SHP77 treated with DMSO at 0.1 percent for 48 hours (cell line): ENCODE results near the gene NADK.
A peak's percentile ranks its signal among the peaks of the same experiment; 100 is the strongest.

Source experiments
- DNase-seq: peaks from one replicate; lab custom pipeline; 2025; lab: John Stamatoyannopoulos, UW

Gene NADK

GRCh38 chr1:1786836-1787605, 8.8 kb upstream of the NADK start:
- no peak for DNase-seq

GRCh38 chr1:1785666-1786065, 7.4 kb upstream of the NADK start:
- no peak for DNase-seq

GRCh38 chr1:1784933-1785332, 6.7 kb upstream of the NADK start:
- DNase-seq, result no peak

- DNase-seq, result no peak
Measured at GRCh38 chr1:1783320-1783719, 5.0 kb upstream of the NADK start.

GRCh38 chr1:1782399-1783221, 4.3 kb upstream of the NADK start:
- peak; percentile 32 for DNase-seq

- DNase-seq, result no peak
Measured at GRCh38 chr1:1781526-1781903, 3.2 kb upstream of the NADK start.

GRCh38 chr1:1780598-1781525, 2.6 kb upstream of the NADK start:
- no peak for DNase-seq

- DNase-seq, result no peak
Measured at GRCh38 chr1:1779691-1780597, 1.7 kb upstream of the NADK start.

- DNase-seq, result no peak
Measured at GRCh38 chr1:1779320-1779675, 1.0 kb upstream of the NADK start.

- DNase-seq, result no peak
Measured at GRCh38 chr1:1778663-1779319, 521 bp upstream of the NADK start.

GRCh38 chr1:1777583-1777899, 729 bp downstream of the NADK start:
- no peak for DNase-seq

- no peak for DNase-seq
Measured at GRCh38 chr1:1776672-1777582, 1.3 kb downstream of the NADK start.

GRCh38 chr1:1775327-1776226, 2.7 kb downstream of the NADK start:
- DNase-seq, result no peak

GRCh38 chr1:1773874-1774273, 4.4 kb downstream of the NADK start:
- DNase-seq, result no peak

- DNase-seq, result no peak
Measured at GRCh38 chr1:1771096-1771495, 7.2 kb downstream of the NADK start.

- DNase-seq, result no peak
Measured at GRCh38 chr1:1770102-1770501, 8.2 kb downstream of the NADK start.

GRCh38 chr1:1768249-1768992, 9.8 kb downstream of the NADK start:
- no peak for DNase-seq

- DNase-seq, result no peak
Measured at GRCh38 chr1:1764876-1765470, 13.3 kb downstream of the NADK start.
